Cardiac fibroblast (primary cell): ENCODE results near the gene ASB18.

Source experiments
- DNase-seq, 2 donors: peaks; one replicate each; pipeline versions ENCODE4 v3.0.0 to v3.0.0-alpha.2; 2010; ENCODE audit warnings: low read depth in 2 of 2
- H3K4me3 ChIP-seq, 2 donors: replicated peaks in 1 of 2; 1 replicate in 1 of 2; 2 replicates in 1 of 2; pipeline ENCODE4 v1.5.1; 2011; ENCODE audit warnings: low read depth in 2 of 2, low read length in 2 of 2, mild to moderate bottlenecking in 2 of 2, moderate library complexity in 1 of 2
- TF ChIP-seq, protein P1 (sequence below): IDR thresholded peaks from one replicate; pipeline ENCODE4 v1.5.1; 2011; ENCODE audit warnings: low read depth, mild to moderate bottlenecking, low read length, inconsistent platforms

The ASB18 gene

DNA sequence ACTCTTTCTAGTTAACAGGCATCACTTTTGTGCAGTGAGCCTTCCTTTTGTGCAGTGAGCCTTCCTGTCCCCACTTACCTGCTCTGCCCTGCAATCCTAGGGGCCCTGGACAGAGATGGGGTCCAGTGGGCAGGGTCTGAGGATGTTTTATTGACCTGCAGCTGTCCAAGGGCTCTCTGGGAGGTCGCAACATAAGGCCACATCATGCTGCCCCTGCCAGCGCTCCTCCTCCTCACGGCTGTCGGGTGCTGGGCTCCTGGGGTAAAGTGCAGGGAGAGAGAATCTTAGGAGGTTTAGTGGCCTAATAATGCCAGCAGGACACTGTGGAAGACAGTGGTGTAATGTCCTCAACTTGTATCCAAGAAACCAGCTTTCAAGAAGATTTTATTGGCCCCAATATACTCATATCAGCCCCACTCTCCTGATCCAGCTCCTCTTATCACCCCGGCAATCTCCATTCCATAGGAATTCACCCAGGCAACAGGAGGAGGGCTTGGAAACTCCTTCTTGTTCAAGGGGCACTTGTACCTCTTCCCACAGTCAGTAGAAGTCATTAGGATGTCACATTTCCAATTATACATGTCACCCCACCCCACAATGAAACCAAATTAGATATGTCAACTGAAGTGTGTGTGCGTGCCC lies 41.9 kb upstream of the ASB18 start:
- TF ChIP-seq, protein P1, sequence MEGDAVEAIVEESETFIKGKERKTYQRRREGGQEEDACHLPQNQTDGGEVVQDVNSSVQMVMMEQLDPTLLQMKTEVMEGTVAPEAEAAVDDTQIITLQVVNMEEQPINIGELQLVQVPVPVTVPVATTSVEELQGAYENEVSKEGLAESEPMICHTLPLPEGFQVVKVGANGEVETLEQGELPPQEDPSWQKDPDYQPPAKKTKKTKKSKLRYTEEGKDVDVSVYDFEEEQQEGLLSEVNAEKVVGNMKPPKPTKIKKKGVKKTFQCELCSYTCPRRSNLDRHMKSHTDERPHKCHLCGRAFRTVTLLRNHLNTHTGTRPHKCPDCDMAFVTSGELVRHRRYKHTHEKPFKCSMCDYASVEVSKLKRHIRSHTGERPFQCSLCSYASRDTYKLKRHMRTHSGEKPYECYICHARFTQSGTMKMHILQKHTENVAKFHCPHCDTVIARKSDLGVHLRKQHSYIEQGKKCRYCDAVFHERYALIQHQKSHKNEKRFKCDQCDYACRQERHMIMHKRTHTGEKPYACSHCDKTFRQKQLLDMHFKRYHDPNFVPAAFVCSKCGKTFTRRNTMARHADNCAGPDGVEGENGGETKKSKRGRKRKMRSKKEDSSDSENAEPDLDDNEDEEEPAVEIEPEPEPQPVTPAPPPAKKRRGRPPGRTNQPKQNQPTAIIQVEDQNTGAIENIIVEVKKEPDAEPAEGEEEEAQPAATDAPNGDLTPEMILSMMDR = no peak
- DNase-seq = no peak
- H3K4me3 ChIP-seq = no peak overlapping the region

DNA sequence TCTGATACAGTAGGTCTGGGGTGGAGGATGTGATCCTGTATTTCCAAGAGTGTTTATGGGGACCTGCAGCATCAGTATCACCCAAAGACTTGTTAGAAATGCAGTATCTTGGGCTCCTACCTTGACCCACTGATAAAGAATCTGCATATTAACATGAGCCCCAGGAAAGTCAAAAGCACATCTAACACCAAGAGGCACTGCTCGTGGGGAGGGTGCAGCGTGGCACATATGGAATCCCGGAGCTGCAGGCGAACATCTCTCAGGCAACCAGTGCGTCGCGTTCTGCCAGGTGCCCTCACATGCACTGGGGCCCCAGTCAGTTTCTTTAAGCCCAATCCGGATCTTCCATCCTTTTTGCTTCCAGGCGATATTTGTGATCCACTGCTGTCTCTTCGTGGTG lies 41.3 kb upstream of the ASB18 start:
- no peak overlapping the region for H3K4me3 ChIP-seq
- DNase-seq = no peak
- TF ChIP-seq, protein P1 = no peak

DNA sequence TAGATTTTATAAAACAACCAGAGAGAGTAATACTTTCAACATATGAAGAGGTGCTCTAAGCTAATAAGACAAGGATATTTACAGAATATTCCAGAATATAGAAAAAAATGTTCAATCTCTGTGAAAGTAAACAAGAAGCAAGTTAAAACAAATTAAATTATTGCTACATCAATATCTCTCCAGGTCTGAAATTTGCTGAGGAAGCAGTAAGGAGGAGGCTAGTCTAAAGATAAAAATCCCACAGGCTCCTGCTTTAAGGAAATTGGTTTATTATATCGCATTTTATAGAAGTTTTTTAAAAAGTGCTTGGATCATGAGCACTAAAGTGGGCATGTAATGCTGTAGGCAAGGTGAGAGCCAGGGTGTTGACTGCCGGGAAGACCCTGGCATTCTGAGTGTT lies 39.7 kb upstream of the ASB18 start:
- TF ChIP-seq, protein P1 = no peak
- DNase-seq = no peak
- H3K4me3 ChIP-seq = no peak overlapping the region

DNA sequence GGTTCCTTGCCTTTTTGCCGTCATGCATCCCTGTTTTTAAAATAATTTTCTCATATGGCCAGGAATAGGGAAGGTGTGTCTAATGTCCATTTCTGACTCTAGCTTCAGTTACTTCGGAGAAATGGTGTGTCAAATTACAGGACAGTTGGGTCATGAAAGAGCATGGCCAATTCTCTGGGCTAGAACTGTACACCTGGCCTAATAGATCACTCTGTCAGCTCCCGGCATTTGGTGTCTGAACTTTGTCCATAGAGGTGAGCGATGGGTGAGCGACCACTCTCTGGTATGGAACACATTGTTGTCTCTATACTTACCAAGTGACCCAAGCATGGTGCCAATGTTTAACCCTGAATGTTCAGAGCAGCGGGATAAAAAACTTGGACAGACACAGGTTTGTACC lies 38.3 kb upstream of the ASB18 start:
- no peak overlapping the region for H3K4me3 ChIP-seq
- DNase-seq = no peak
- TF ChIP-seq, protein P1 = no peak

DNA sequence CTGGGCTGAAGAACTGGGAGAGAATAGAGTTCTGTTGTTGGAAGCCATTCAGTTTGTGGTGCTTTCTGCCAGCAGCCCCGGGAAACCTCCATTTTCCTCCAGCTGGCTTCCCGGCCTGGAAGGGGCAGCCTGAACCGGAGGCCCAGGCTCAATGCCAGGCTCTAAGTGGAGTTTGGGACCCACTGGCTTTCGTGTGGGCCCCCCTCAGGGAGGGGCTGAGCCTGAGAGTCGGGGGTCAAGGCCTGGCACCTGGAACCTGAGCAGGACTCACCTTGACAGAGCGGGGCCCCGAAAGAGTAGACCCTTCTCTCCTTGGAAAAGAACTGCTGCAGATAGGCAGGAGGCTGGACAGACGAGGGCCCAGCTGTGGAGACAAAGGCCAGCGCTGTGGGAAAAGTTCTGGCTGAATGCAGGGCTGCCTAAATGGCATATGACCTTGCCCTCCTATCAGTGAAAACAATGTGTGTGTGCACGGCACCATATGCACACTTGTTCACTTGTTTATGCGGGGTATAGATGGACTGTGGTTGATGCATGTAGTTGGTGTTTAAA lies 34.8 kb upstream of the ASB18 start:
- DNase-seq = no peak
- TF ChIP-seq, protein P1 = no peak
- no peak overlapping the region for H3K4me3 ChIP-seq

DNA sequence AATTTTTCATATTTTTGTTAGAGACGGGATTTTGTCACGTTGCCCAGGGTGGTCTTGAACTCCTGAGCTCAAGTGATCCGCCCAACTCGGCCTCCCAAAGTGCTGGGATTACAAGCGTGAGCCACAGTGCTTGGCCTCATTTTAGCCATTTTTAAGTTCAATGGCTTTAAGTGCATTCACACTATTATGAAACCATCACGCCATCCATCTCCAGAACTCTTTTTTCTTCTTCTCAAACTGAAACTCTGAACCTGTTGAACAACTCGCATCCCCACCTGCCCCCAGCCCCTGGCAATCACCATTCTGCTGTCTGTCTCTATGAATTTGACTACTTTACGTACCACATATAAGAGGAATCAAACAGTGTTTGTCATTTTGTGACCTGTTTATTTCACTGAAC lies 31.3 kb upstream of the ASB18 start:
- H3K4me3 ChIP-seq = no peak overlapping the region
- DNase-seq = no peak
- TF ChIP-seq, protein P1 = no peak

DNA sequence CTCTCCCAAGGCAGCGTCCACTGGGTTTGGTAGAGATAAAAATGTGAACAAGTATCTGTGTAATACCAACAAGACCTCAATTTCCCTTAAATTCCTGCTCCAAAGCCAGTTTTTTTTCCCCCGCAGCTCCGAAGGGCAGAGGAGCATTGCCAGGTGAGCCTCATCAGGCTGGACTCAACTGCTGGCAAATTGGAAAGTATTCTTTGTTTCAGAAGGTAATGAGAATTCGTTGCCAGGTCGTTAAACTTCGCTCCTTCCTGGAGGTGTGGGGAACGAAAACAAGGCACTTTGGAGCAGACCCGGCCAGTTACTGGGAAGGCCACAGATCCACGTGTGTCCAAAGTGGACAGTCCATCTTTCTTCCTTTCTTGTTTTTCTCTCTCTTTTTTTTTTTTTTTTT lies 30.4 kb upstream of the ASB18 start:
- DNase-seq = no peak
- TF ChIP-seq, protein P1 = no peak
- H3K4me3 ChIP-seq = no peak overlapping the region
